ENCODE results near the gene TRIOBP. TPM values are rescaled to one million over a fixed set of nuclear protein-coding genes. Genes with fewer than 3 reads are reported as not detected.

TRIOBP gene
- total and polyA plus RNA-seq, 2 of the 13 experiments (the other 11 are each of a cell fraction or from before 2014, with no cell fraction given): 6.1 to 15.4 TPM

DNA sequence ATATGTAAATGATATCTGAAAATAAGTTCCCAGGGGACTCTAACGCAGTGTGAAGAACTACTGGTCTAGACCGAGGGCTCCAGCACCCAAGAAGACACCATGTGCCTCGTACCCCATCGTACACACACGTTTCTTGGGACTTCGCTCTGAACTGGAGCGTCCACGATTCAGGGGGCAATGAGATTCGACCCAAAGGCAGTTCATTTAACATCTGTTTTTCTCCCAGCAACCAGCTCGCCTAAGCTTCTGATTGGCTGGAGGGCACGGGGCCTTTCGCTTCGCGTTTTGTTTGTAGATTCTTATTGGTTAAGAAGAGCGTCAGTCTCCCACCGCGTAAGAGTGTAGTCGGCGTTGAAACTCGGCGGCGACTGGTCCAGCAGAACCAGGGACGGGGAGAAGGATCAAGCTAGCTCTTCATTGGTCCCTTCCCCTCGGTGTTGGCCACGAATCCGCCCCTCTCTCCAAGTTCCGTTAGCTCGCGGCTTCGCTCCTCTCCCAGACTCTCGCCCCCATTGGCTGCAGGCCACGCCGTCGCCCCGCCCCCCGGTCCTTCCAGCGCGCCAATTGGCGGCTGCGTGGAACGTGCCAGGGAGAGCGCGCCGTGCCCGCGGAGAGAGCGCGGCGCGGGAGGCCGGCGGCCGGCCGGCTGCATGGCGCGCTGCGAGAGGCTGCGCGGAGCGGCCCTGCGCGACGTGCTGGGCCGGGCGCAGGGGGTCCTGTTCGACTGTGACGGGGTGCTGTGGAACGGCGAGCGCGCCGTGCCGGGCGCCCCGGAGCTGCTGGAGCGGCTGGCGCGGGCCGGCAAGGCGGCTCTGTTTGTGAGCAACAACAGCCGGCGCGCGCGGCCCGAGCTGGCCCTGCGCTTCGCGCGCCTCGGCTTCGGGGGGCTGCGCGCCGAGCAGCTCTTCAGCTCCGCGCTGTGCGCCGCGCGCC is 38.4 kb upstream of the TRIOBP start, which contains the start of gene PDXP (continued):
- TF ChIP-seq, protein P1, sequence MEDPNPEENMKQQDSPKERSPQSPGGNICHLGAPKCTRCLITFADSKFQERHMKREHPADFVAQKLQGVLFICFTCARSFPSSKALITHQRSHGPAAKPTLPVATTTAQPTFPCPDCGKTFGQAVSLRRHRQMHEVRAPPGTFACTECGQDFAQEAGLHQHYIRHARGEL (CRISPR knock-in tag; IDR thresholded peaks at IDR 0.05): no peak
- TF ChIP-seq, protein P2, sequence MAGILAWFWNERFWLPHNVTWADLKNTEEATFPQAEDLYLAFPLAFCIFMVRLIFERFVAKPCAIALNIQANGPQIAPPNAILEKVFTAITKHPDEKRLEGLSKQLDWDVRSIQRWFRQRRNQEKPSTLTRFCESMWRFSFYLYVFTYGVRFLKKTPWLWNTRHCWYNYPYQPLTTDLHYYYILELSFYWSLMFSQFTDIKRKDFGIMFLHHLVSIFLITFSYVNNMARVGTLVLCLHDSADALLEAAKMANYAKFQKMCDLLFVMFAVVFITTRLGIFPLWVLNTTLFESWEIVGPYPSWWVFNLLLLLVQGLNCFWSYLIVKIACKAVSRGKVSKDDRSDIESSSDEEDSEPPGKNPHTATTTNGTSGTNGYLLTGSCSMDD (CRISPR knock-in tag; IDR thresholded peaks at IDR 0.05): no peak
- TF ChIP-seq YY1 (IDR thresholded peaks at IDR 0.05; ENCODE audit: insufficient read depth, insufficient replicate concordance, low read depth, low read length) (no peak), ZNF569 (CRISPR knock-in tag; IDR thresholded peaks at IDR 0.05; ENCODE audit: borderline replicate concordance) (no peak), PHF21A (CRISPR knock-in tag; IDR thresholded peaks at IDR 0.05) (peak; percentile 77), GFI1 (CRISPR knock-in tag; IDR thresholded peaks at IDR 0.05; ENCODE audit: borderline replicate concordance) (no peak), POLR2G (IDR thresholded peaks at IDR 0.05; ENCODE audit: low read depth, low read length) (peak; percentile 75), ZNF784 (CRISPR knock-in tag; IDR thresholded peaks at IDR 0.05; ENCODE audit: borderline replicate concordance) (no peak), BCLAF1 (IDR thresholded peaks at IDR 0.05) (no peak), ZNF251 (CRISPR knock-in tag; IDR thresholded peaks at IDR 0.05) (no peak), PRMT3 (CRISPR knock-in tag; IDR thresholded peaks at IDR 0.05; ENCODE audit: borderline replicate concordance, low read depth) (no peak), ZNF781 (CRISPR knock-in tag; IDR thresholded peaks at IDR 0.05; ENCODE audit: borderline replicate concordance, not compliant biosample characterization) (no peak), PHF5A (CRISPR knock-in tag; IDR thresholded peaks at IDR 0.05; ENCODE audit: low read depth, unreplicated experiment) (no peak), ZNF83 (CRISPR knock-in tag; IDR thresholded peaks at IDR 0.05; ENCODE audit: borderline replicate concordance) (no peak), ZFX (CRISPR knock-in tag; IDR thresholded peaks at IDR 0.05; ENCODE audit: low read depth) (no peak)
- TF ChIP-seq, protein P3, sequence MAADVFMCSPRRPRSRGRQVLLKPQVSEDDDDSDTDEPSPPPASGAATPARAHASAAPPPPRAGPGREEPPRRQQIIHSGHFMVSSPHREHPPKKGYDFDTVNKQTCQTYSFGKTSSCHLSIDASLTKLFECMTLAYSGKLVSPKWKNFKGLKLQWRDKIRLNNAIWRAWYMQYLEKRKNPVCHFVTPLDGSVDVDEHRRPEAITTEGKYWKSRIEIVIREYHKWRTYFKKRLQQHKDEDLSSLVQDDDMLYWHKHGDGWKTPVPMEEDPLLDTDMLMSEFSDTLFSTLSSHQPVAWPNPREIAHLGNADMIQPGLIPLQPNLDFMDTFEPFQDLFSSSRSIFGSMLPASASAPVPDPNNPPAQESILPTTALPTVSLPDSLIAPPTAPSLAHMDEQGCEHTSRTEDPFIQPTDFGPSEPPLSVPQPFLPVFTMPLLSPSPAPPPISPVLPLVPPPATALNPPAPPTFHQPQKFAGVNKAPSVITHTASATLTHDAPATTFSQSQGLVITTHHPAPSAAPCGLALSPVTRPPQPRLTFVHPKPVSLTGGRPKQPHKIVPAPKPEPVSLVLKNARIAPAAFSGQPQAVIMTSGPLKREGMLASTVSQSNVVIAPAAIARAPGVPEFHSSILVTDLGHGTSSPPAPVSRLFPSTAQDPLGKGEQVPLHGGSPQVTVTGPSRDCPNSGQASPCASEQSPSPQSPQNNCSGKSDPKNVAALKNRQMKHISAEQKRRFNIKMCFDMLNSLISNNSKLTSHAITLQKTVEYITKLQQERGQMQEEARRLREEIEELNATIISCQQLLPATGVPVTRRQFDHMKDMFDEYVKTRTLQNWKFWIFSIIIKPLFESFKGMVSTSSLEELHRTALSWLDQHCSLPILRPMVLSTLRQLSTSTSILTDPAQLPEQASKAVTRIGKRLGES (CRISPR knock-in tag; IDR thresholded peaks at IDR 0.05; ENCODE audit: borderline replicate concordance): no peak
